Measurements from ENCODE around the gene SH3RF3.

The SH3RF3 gene

GRCh38 chr2:109376115-109376514 lies 247.1 kb downstream of the SH3RF3 start:
- H3K4me2 ChIP-seq (ENCODE audit: low read length) = no peak overlapping the region
- WGBS (ENCODE audit: extremely low coverage, insufficient coverage, insufficient read length) = no CpG with 5 or more reads among the region's 7 CpGs

GRCh38 chr2:109376796-109377495 lies 247.9 kb downstream of the SH3RF3 start:
- no peaks in the 10 kb centered on the region for H3K9me3 ChIP-seq (ENCODE audit: insufficient read depth, low read depth, low read length)
- no peak overlapping the region for H4K91ac ChIP-seq (ENCODE audit: low read depth, low read length)
- H3K36me3 ChIP-seq (ENCODE audit: control insufficient read depth in 1 of 2, insufficient read depth in 2 of 2, low read length in 2 of 2) = no peaks in the 10 kb centered on the region
- H2BK5ac ChIP-seq (ENCODE audit: low read depth, low read length, poor library complexity) = no peak overlapping the region
- no peaks in the 10 kb centered on the region for H3K27me3 ChIP-seq (ENCODE audit: insufficient read depth, low read length)
- no peak overlapping the region for H3K4me3 ChIP-seq (ENCODE audit: low read depth, low read length)
- H4K8ac ChIP-seq (ENCODE audit: low read depth, low read length) = no peak overlapping the region
- H3K4ac ChIP-seq (ENCODE audit: low read depth, low read length) = no peak overlapping the region
- H3K4me1 ChIP-seq (ENCODE audit: control insufficient read depth in 1 of 2, insufficient read depth in 2 of 2, low read length in 2 of 2) = peaks cover 0 to 4% of the 10 kb centered on the region in 2 experiments
- H3K23ac ChIP-seq (ENCODE audit: low read length) = no peak overlapping the region
- H3K9ac ChIP-seq (ENCODE audit: low read length) = no peak overlapping the region
- no peak overlapping the region for H3K14ac ChIP-seq (ENCODE audit: low read length)
- no peak overlapping the region for H3K18ac ChIP-seq (ENCODE audit: low read length)
- no CpG with 5 or more reads among the region's 13 CpGs for WGBS (ENCODE audit: extremely low coverage, insufficient coverage, insufficient read length)
- no peak overlapping the region for H2AK5ac ChIP-seq (ENCODE audit: low read length)
- H4K12ac ChIP-seq (ENCODE audit: low read depth, low read length) = no peak overlapping the region
- H2AFZ ChIP-seq (ENCODE audit: insufficient read depth, low read length, poor library complexity) = no peak overlapping the region
- H2BK12ac ChIP-seq (ENCODE audit: low read length) = no peak overlapping the region
- H3K4me2 ChIP-seq (ENCODE audit: low read length) = no peak overlapping the region
- H3K79me2 ChIP-seq (ENCODE audit: control insufficient read depth, insufficient read depth, low read length, poor library complexity) = no peaks in the 10 kb centered on the region
- no peaks in the 10 kb centered on the region for H3K79me1 ChIP-seq (ENCODE audit: low read length)
- no peak overlapping the region for H3K27ac ChIP-seq (ENCODE audit: low read depth, low read length)
- no peak for DNase-seq
- H2BK120ac ChIP-seq (ENCODE audit: insufficient read depth, low read length, poor library complexity) = no peak overlapping the region

More at GRCh38 chr2:109376115-109376514, 247.1 kb downstream of the SH3RF3 start:
- H4K12ac ChIP-seq (ENCODE audit: low read depth, low read length) = no peak overlapping the region
- no peak overlapping the region for H2BK12ac ChIP-seq (ENCODE audit: low read length)
- H2BK120ac ChIP-seq (ENCODE audit: insufficient read depth, low read length, poor library complexity) = no peak overlapping the region
- H4K91ac ChIP-seq (ENCODE audit: low read depth, low read length) = no peak overlapping the region
- no peak overlapping the region for H3K27ac ChIP-seq (ENCODE audit: low read depth, low read length)
- H2AFZ ChIP-seq (ENCODE audit: insufficient read depth, low read length, poor library complexity) = no peak overlapping the region
- H3K4ac ChIP-seq (ENCODE audit: low read depth, low read length) = no peak overlapping the region
- H2BK5ac ChIP-seq (ENCODE audit: low read depth, low read length, poor library complexity) = no peak overlapping the region
- no peak for DNase-seq
- no peak overlapping the region for H3K14ac ChIP-seq (ENCODE audit: low read length)
- H2AK5ac ChIP-seq (ENCODE audit: low read length) = no peak overlapping the region
- no peak overlapping the region for H3K23ac ChIP-seq (ENCODE audit: low read length)
- H3K79me2 ChIP-seq (ENCODE audit: control insufficient read depth, insufficient read depth, low read length, poor library complexity) = no peaks in the 10 kb centered on the region
- H3K9me3 ChIP-seq (ENCODE audit: insufficient read depth, low read depth, low read length) = peaks cover 1% of the 10 kb centered on the region
- H3K18ac ChIP-seq (ENCODE audit: low read length) = no peak overlapping the region
- no peak overlapping the region for H3K9ac ChIP-seq (ENCODE audit: low read length)
- no peak overlapping the region for H3K4me3 ChIP-seq (ENCODE audit: low read depth, low read length)
- H3K27me3 ChIP-seq (ENCODE audit: insufficient read depth, low read length) = no peaks in the 10 kb centered on the region
- no peaks in the 10 kb centered on the region for H3K79me1 ChIP-seq (ENCODE audit: low read length)
- no peak overlapping the region for H4K8ac ChIP-seq (ENCODE audit: low read depth, low read length)
- no peaks in the 10 kb centered on the region for H3K36me3 ChIP-seq (ENCODE audit: control insufficient read depth in 1 of 2, insufficient read depth in 2 of 2, low read length in 2 of 2)
- H3K4me1 ChIP-seq (ENCODE audit: control insufficient read depth in 1 of 2, insufficient read depth in 2 of 2, low read length in 2 of 2) = peaks cover 0 to 1% of the 10 kb centered on the region in 2 experiments

GRCh38 chr2:109377976-109378375 lies 249.0 kb downstream of the SH3RF3 start:
- Histone ChIP-seq H3K79me1 (ENCODE audit: low read length) (no peaks in the 10 kb centered on the region), H2AFZ (ENCODE audit: insufficient read depth, low read length, poor library complexity) (no peak overlapping the region), H4K12ac (ENCODE audit: low read depth, low read length) (no peak overlapping the region), H3K9ac (ENCODE audit: low read length) (no peak overlapping the region), H3K18ac (ENCODE audit: low read length) (no peak overlapping the region), H3K4me1 (ENCODE audit: control insufficient read depth in 1 of 2, insufficient read depth in 2 of 2, low read length in 2 of 2) (peaks cover 0 to 7% of the 10 kb centered on the region in 2 experiments), H3K4me3 (ENCODE audit: low read depth, low read length) (no peak overlapping the region), H3K36me3 (ENCODE audit: control insufficient read depth in 1 of 2, insufficient read depth in 2 of 2, low read length in 2 of 2) (no peaks in the 10 kb centered on the region), H2AK5ac (ENCODE audit: low read length) (no peak overlapping the region), H2BK12ac (ENCODE audit: low read length) (no peak overlapping the region), H3K27ac (ENCODE audit: low read depth, low read length) (no peak overlapping the region), H4K8ac (ENCODE audit: low read depth, low read length) (no peak overlapping the region), H3K79me2 (ENCODE audit: control insufficient read depth, insufficient read depth, low read length, poor library complexity) (no peaks in the 10 kb centered on the region), H2BK5ac (ENCODE audit: low read depth, low read length, poor library complexity) (no peak overlapping the region), H3K4me2 (ENCODE audit: low read length) (no peak overlapping the region), H3K27me3 (ENCODE audit: insufficient read depth, low read length) (no peaks in the 10 kb centered on the region), H3K4ac (ENCODE audit: low read depth, low read length) (no peak overlapping the region), H2BK120ac (ENCODE audit: insufficient read depth, low read length, poor library complexity) (no peak overlapping the region), H3K9me3 (ENCODE audit: insufficient read depth, low read depth, low read length) (no peaks in the 10 kb centered on the region), H4K91ac (ENCODE audit: low read depth, low read length) (no peak overlapping the region), H3K14ac (ENCODE audit: low read length) (no peak overlapping the region), H3K23ac (ENCODE audit: low read length) (no peak overlapping the region)
- WGBS (ENCODE audit: extremely low coverage, insufficient coverage, insufficient read length) = no CpG with 5 or more reads among the region's 7 CpGs
- DNase-seq = no peak

- Histone ChIP-seq H3K4me1 (ENCODE audit: control insufficient read depth in 1 of 2, insufficient read depth in 2 of 2, low read length in 2 of 2) (peaks cover 0 to 8% of the 10 kb centered on the region in 2 experiments), H3K27me3 (ENCODE audit: insufficient read depth, low read length) (no peaks in the 10 kb centered on the region), H3K4ac (ENCODE audit: low read depth, low read length) (no peak overlapping the region), H4K12ac (ENCODE audit: low read depth, low read length) (no peak overlapping the region), H3K27ac (ENCODE audit: low read depth, low read length) (no peak overlapping the region), H4K8ac (ENCODE audit: low read depth, low read length) (no peak overlapping the region), H3K4me2 (ENCODE audit: low read length) (no peak overlapping the region), H3K23ac (ENCODE audit: low read length) (no peak overlapping the region), H3K9ac (ENCODE audit: low read length) (no peak overlapping the region), H2BK120ac (ENCODE audit: insufficient read depth, low read length, poor library complexity) (no peak overlapping the region), H2AK5ac (ENCODE audit: low read length) (no peak overlapping the region), H3K79me1 (ENCODE audit: low read length) (no peaks in the 10 kb centered on the region), H3K14ac (ENCODE audit: low read length) (no peak overlapping the region), H3K18ac (ENCODE audit: low read length) (no peak overlapping the region), H2BK12ac (ENCODE audit: low read length) (no peak overlapping the region), H3K36me3 (ENCODE audit: control insufficient read depth in 1 of 2, insufficient read depth in 2 of 2, low read length in 2 of 2) (no peaks in the 10 kb centered on the region), H3K4me3 (ENCODE audit: low read depth, low read length) (no peak overlapping the region), H2BK5ac (ENCODE audit: low read depth, low read length, poor library complexity) (no peak overlapping the region), H3K9me3 (ENCODE audit: insufficient read depth, low read depth, low read length) (no peaks in the 10 kb centered on the region), H2AFZ (ENCODE audit: insufficient read depth, low read length, poor library complexity) (no peak overlapping the region), H3K79me2 (ENCODE audit: control insufficient read depth, insufficient read depth, low read length, poor library complexity) (no peaks in the 10 kb centered on the region), H4K91ac (ENCODE audit: low read depth, low read length) (no peak overlapping the region)
- no peak for DNase-seq
Measured at GRCh38 chr2:109378682-109379081, 249.7 kb downstream of the SH3RF3 start.

Data from trophoblast cell (in vitro differentiated cells and primary cell).